HG03378 (cell line): ENCODE measurements around the gene MUSTN1.

Experiments
- ATAC-seq: cut with Tn5 transposase; IDR thresholded peaks from one replicate; pipeline ENCODE4 v1.9.1; 2021; ENCODE audit warnings: mild to moderate bottlenecking, moderate library complexity; ENCODE audit not compliant: unreplicated experiment

Gene MUSTN1

DNA sequence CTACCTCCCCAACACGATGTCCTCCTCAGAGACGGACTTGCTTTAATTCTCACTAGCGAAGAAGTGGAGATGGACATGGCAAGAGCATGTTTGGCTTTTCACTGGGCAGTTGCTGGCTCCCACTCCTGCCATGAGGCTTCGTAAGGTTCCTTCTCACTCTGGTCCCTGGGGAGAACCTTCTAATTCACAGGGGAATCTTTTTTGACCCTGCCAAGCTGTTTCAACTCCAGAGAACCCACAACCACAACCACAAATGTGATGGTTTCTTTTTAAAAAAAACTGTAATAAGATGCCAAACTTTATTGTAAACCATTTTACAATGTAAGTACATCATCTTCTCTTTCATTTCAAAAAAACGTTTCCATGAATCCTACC is 1.6 kb upstream of the MUSTN1 start:
- no peak for ATAC-seq

DNA sequence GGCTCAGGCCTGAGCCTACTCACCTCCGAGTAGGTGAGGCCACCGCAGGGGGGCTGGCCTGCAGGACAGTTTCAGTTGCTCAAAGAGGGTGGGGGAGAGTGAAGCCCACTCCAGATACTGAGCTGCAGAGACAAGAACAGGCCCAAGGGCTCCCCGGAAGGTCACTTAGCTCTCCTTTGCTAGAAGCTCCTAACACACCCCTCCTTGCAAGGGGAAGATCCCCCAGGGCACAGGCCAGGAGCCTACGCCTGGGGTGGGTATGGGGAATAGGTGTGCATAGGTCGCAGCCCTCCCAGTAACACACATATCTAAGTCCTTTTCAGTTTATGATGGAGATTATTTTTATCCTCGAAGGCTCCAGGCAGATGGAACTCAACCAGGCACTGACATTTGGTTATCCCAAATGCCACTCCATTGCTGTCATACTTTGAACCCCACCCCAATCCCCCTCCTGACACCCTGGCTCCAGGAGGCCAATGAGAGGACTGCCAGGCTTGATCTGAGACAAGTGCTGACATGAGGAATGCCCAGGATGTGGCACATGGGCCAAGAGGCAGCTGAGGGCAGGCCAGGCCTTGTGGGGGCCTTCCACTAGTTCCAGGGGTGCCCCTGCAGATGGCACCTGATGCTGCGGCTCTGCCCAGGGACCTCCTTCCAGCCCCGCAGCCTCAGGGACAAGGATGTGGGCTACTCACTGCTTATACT is 1.1 kb upstream of the MUSTN1 start:
- ATAC-seq = no peak

DNA sequence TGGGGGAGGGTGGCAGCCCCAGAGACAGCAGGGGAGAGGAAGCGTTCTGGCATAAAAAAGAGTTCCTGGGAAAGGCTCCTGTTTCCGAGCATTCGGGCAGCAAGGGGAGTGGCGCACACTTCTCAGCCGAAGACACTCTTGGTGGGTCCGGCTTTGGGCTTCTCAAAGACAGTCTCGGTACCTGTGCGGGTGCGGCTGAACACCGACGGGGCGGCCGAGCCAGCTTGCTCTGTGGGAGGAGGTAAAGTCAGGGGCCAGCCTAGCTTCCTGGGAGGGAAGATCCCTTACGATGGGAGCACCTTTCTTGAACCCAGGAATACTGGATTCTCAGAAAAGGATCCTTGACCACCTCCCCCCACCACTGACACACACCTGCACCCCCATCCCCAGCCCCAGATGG is 1.6 kb downstream of the MUSTN1 start:
- ATAC-seq = no peak

DNA sequence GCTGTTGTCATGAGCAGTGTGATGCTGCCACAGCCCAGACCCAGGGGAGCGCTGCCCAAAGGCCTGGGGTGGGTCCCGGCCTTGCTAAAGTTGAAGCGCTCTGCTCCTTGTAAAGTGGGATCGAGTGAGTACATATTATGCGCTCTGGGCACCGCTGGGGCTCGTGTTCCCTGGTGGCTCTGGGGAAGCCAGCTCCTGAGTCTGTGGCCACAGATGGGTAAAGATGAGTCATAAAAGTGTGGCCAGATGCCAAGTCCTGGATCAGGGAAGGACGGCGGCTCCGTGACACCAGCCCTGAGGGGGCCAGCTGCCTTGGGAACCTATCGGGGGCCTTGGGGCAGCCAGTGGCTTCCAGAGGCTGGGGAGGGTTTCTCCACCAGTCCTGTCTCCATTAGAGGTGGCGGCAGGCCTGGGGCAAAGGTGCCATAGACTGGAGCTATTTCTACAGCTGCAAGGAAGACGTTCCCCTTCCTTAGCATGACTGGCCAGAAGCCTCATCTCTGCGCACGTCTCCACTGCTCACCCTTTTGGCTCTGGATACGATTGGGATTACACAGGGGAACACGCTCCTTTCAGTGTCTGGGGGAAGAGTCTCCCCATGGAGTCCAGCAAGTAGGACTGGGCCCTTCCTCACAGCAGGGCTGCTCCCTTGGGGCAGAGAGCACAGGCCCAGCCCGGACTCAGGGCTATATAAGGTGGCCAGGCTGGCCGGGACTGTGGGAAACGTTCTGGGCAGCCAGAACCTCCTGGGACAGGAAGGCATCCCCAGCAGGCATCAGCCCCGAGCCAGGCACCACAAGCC is 3.1 kb downstream of the MUSTN1 start:
- ATAC-seq = no peak

DNA sequence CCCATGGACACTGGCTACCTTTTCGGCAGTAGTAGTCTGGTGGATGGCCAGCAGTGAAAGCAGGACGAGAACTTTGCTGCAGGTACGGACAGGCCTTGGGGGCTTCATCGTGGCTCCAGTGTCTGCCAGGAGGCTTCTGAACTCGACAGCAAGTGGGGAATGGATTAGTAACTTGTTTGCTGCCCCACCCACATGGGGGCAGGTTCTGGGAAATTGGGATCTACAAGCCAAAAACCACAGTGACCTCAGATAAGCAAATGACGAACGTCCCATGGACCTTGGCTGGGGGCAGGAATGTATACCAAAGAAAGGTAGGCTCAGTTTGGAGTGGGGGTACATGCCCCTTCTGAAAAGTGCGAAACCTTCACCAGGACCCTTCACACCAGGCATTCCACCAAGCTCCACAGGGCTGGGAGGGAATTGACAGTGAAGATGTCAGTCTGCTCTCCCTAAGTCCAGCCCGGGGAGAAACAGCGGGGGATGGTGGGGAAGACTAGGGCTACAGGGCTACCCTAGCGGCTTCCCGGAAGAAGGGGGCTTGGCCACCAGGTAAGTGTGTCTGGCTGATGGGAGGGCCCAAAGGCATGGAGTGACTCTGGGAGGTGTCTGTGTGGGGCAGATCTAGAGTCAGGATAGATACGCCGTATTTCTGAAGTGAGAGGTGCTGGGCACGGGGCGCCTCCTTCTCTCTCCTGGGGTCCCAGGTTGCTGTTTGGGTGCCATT is 4.1 kb downstream of the MUSTN1 start, which contains the start of gene ITIH4:
TSS of gene ITIH4 (minus strand) at position 138 of the 724 bp plus-strand sequence. CDS start at position 108, 30 bp downstream.
- ATAC-seq = no peak

DNA sequence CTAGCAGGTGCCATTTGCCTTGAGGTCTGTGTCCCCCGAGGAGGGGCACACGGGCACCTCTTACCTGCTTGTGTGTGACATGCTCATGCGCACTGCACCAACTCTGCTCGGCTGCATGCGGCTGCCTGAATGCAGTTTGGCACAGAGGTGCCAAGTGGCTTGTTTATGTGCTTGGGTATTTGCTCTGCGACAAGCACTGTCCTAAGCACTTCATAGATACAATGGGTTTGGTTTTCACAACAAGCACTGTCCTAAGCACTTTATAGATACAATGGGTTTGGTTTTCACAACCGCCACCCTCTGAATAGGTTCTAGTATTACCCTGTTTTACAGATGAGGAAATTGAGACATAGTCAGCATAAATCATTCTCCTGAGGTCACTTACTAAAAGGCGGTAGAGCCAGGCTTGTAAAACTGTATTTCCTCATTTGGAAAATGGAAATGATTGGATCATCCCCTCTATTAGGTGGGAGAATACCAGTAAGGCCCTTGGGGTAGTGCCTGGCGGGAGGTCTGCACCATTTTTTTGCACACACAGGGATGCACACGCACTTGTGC is 4.8 kb downstream of the MUSTN1 start:
- no peak for ATAC-seq

DNA sequence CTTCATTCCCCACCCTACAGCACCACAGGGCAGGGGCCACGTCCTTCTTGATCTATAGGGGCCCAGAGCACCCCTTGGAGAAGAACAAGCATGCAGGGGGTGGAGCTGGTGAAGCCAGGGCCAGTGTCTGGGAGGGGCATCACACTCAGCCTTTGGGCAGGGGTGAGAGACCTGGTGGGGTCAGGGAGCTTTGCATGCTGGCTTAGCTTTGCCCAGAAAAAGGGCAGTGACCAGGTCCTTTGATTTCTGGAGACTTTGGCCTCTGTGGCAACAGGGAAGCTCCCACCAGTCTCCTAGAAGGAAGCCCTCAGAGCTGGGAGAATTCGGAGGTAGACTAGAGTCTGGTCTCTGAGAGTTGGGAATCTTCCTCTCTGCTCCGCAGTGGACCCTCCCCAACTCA is 5.3 kb downstream of the MUSTN1 start:
- no peak for ATAC-seq

DNA sequence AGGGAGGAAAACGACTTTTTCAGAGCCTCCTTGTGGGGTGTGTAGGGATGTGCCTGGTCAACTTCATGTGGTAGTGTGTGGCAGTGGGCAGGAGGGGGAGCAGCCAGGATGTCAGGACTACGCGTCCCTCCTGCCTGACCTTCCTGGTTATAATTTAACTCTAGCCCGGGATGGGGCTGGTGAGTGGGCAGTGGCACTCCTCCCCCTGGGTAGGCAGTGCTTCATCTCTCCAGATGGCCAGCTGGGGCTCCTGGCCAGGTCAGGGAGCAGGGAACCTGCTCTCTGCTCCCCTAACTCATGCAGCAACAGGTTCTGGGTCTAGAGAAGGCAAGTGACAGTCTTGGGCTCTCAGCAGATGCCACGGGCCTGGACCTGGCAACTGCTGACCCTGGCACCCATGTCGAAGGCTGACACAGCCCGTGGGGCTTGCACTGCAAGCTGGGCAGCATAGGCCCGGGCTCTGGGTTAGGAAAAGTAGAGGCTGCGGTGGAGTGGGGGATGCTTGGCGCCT is 6.9 kb downstream of the MUSTN1 start:
- no peak for ATAC-seq

DNA sequence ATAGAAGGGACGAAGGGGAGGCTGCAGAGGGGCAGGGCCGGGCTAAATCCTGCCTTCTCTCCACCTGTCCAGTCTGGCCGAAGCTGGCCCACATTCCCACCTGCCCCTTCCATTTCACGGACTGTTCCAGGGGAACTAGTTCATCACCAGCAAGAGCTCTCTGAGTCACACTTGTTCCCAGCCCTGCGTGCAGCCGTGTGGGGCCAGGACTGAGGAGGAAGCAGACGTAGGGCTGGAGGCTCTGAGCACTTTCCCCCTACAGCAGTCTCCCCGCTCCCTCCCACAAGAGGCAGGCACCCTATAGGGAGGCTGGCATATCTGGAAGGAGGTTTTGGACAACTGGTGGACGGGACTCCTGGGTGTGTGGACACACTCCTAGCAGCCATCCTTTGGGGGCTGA is 7.4 kb downstream of the MUSTN1 start:
- no peak for ATAC-seq

DNA sequence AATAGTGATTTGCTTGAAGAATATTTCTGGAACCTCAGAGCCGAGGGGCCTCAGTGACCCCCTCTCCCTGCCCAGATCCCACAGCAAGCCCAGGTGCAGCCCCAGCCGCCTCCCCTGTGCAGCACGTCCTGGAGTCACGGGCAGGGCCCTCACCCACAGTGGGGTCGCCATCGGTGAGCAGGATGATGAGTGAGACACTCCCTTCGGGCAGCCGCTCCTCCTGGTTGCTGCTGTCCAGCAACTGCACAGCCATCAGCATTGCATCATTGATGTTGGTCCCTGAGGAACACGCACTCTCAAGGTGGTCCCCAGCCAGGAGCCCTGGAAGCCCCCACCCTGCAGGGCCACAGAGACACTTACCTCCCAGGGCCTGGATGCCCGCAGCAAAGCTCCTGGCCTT is 10.8 kb downstream of the MUSTN1 start:
- no peak for ATAC-seq

DNA sequence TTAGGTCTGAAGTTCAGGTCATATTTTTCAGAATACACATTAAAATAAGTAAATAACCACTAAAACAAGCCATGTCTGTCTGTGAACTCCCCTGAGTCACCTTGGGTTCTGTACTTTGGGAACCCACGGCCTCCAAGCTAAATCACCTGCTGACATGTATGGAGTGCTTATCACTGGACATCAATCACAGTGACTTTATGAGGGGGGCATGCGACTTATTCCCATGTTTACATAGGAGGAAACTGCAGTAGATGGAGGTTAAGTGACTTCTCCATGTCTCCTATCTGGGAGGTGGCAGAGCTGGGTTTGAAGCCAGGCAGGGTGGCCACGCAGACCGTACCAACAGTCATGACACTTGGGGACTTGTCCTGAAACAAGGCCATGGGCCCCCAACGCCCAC is 12.5 kb downstream of the MUSTN1 start:
- no peak for ATAC-seq

DNA sequence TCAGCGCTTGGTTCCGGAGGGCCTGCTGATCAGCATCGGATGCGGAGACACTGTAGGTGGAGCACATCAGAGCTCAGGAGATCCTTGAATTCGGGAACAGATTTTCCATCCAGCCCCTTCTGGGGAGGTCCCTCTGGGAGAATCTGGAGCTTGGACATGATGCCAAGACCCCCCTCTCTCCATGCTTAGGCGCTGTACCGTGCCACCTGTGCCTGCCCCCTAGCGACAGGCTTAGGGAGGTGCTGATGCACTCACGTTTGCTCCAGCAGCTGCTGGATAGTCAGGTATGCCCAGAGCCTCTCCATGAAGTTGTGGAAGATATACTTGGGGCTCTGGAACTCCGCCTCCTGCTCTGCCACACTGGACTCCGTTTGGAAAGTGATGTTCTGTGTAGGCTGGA is 14.1 kb downstream of the MUSTN1 start:
- no peak for ATAC-seq

DNA sequence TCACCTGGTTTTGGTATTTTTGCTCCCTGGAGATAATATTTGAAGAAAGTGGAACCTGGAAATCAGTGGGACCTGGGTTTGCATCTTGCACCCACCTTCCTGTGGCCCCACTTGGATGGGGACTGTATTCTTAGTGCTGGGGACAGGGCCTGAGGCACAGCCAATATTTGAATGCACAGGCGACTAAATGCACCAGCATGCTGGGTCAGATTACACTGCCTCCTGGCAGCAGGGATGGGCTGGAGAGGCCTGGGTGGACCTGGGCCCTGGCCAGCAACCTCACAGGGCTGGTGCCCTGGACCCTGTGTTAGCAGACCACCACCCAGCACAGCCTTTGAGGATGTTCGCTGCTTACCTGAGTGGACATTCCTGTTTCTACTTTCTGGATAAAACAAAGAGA is 14.9 kb downstream of the MUSTN1 start:
- ATAC-seq = no peak

DNA sequence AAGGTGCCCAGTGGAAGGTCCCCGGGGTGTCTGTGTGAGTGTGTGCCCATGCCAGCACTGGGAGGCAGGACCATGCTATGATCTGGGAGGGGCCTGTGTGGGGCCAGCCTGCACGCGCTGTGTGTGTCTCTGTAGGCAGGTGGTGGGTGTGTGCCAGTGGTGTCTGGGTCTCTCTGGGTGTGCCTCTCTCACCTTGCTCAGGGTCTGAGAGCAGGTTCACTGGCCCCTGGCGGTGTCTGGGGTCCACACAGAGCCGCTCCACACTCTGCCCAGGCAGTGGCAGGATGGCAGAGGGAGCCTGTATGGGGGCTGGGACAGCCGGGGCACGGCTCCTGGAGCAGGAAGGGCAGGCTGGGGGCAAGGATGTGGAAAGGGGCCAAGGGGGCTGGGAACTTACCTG is 17.0 kb downstream of the MUSTN1 start:
- no peak for ATAC-seq

DNA sequence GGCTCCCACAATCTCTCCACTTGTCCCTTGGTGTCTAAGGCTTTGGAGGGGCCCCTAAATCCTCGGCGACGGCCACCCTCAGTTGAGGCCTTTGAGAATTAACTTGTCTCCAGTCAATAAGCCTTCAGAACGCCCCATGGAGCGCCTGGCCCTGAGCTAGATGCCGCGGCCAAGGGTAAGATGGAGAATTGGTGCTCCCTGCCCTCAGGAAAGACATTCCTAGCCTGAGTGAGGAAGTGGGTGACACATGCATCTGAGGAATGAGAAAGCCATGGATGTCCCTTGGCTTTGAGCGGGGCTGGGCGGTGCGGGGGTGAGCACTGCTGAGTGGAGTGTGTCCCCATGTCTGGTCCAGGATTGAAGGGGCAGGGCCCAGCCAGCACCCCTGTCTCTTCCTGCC is 17.6 kb downstream of the MUSTN1 start:
- ATAC-seq = no peak

DNA sequence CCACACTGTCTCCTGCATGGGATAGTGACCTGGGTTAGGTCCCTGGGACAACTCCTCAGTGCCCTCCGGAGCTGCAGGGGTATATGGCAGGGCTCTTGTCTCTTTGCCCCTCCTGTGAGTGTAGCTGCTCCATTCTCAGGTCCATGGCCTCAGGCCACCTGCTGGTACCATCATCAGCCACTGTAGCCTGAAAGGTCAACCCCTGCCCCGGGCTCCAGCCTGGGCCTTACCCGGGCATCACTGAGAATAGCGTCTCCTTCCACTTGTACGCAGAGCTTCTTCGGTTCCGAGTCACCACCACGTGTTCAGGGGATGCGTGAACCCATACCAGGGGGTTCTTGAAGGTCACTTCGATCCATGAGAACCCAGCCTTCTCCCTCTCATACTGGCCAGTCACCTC is 18.2 kb downstream of the MUSTN1 start:
- no peak for ATAC-seq

DNA sequence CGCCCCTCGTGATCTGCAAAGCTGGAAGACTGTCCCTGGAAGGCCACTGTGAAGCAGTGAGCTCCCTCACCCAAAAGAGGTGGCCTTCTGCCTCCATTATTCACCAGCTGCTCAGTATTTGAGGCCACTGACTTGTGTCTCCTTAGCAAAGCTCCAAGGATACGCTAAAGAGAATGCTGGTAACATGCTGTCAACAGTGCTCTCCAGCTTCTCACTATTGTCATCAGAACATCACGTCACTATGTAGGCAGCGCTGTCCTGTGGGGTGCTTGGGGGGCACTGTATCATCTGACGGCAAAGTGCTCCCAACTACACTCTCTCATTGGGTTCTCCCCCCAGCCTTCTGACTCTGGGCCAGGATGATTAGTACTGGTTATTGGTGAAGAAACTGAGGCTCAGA is 18.6 kb downstream of the MUSTN1 start:
- ATAC-seq = no peak

DNA sequence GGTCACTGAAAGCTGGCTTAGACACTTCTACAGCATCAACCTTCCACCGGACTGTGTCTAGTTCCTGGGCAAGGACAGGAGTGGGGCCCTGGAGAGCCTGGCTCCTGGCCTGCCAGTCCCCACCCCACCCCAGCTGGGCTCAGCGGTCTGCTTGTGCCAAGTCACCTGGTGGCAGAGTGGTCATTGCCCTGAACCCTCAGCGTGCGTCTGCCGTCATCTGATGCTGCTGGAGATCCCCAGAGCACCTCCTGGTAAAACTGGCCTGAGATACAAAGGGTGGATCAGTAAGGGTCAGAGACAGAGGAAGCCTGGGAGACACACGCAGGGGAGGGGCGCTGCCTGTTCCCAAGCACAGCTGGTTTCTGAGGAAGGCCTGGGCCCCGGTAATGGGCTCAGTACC is 21.0 kb downstream of the MUSTN1 start:
- no peak for ATAC-seq

DNA sequence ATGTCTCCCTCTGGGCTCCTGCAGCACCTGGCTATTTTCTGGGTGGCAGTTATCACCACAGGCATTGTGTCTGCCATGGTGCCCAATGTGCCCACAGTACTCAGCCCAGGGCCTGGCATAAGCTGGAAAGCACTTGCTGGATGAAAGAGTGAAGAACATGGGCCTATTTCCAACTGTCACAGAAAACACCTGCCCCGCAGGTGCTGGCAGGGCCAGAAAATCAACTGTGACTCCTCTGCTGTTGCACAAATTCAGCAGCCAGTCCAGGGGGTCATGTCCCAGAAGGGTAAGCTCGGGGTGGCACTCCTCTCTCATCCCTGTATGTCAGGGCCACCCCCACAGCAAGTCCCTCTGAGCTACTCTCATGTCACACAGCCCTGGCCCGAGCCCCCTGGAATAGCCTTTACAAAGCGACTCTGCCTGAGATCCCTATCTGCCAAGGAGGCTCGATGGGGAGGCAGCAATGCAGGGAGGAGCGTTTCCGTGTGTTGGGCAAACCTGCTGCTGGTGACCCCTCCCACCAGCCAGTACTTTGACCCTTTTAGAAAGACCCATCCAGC is 23.3 kb downstream of the MUSTN1 start:
- ATAC-seq = no peak

DNA sequence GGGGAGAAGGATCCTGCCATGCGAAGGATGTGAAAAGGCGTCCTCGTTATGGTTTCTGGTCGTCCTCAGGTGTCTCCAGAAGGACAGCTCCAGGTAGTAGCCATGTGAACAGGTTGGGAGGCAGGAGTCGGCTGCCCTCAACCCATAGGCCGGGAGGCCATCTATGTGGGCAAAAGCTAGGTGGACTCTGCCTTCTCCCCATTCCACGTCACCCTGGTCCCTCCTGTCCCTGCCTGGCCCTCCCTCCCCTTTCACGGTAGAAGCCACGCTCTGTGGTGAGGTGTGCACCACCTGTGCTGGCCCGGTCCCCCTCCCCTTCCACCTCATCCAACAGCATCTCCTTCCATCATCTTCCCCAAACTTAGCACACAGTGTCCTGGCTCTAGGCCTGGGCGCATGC is 23.9 kb downstream of the MUSTN1 start:
- ATAC-seq = no peak
